HL-60 (cell line): ENCODE results near the gene KNSTRN.

Experiments
- CTCF ChIP-seq: IDR thresholded peaks from one replicate; pipeline ENCODE4 v1.5.1; 2011; ENCODE audit warnings: low read length, control low read depth, inconsistent platforms; ENCODE audit not compliant: insufficient read depth
- GABPA ChIP-seq: IDR thresholded peaks from 2 replicates; pipeline ENCODE4 v1.6.1; 2012; ENCODE audit warnings: low read depth
- TF ChIP-seq, protein P1 (sequence below): IDR thresholded peaks from 2 replicates; pipeline ENCODE4 v1.6.1; 2012; ENCODE audit warnings: low read depth; ENCODE audit not compliant: insufficient replicate concordance

GRCh38 chr15:40340038-40340739 is 42.3 kb upstream of the KNSTRN start:
- TF ChIP-seq CTCF (no peak), GABPA (no peak)
- TF ChIP-seq, protein P1, sequence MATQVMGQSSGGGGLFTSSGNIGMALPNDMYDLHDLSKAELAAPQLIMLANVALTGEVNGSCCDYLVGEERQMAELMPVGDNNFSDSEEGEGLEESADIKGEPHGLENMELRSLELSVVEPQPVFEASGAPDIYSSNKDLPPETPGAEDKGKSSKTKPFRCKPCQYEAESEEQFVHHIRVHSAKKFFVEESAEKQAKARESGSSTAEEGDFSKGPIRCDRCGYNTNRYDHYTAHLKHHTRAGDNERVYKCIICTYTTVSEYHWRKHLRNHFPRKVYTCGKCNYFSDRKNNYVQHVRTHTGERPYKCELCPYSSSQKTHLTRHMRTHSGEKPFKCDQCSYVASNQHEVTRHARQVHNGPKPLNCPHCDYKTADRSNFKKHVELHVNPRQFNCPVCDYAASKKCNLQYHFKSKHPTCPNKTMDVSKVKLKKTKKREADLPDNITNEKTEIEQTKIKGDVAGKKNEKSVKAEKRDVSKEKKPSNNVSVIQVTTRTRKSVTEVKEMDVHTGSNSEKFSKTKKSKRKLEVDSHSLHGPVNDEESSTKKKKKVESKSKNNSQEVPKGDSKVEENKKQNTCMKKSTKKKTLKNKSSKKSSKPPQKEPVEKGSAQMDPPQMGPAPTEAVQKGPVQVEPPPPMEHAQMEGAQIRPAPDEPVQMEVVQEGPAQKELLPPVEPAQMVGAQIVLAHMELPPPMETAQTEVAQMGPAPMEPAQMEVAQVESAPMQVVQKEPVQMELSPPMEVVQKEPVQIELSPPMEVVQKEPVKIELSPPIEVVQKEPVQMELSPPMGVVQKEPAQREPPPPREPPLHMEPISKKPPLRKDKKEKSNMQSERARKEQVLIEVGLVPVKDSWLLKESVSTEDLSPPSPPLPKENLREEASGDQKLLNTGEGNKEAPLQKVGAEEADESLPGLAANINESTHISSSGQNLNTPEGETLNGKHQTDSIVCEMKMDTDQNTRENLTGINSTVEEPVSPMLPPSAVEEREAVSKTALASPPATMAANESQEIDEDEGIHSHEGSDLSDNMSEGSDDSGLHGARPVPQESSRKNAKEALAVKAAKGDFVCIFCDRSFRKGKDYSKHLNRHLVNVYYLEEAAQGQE = no peak
